NCI-H2227 (cell line): ENCODE measurements around the gene PTPRG.

ENCODE experiments used
- DNase-seq: peaks from one replicate; lab custom pipeline; 2025; ENCODE audit not compliant: unreplicated experiment; lab: John Stamatoyannopoulos, UW

The PTPRG gene

DNA sequence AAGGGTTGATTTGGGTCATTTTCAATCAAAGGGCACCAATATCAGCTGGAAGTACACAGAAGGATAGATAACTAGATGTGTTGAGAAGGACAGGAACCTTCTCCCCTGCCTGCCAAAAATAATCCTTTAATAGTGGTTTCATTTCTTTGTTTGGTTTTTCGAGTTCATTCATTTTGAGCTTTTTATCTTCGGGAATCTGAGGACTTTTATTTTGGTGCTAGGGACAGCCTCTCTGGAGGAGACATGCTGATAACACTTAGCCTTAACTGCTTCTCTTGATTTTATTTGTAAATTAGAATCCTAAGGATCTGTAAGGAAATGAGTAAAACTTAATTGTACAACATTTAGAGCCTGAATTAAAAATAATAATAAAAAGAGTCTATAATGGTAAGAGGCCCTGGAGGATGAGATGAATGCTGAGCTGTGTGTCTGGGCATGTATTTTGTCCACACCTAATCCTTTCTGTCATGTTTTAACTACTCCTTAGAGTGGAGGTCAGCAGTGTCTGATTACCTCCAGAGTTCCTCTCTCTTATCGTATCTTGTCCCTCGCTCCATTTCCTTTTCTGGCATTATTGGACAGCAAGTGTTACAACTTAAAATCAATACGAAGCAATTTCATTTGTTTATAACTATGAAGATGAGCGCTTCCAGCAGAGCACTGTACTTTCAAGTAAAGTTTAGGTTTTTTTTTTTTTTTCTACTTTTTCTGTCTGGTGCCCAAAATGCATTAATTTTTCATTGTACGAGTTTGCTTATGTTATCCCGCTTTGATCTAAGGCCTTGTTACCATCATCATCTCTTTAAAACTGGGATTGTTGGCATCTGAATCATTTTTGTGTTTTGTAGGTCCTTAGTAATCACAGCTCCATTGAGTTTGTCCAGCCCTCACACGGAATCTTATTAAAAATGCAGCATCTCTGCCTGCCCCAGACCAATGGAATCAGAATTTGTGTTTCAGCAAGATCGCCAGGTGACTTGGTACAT, 22.8 kb downstream of the PTPRG start:
- DNase-seq: no peak

DNA sequence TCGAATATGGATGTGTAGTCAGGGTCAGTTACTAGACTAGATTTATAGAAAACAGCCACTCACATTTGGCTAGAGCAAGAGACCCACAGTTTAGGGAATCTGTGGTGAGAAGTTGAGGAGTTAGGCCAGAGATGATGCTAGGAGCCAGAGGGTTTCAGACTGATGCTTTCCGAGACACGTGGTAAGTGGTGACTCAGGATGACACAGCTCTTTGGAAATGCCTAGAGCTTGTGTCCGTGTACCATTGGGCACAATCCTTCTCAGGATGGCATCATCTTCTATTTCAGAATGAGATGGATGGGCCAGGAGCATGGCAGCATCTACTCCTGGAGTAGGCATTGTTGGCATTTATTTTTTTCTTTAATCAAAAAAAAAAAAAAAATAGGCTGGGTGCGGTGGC, 28.5 kb downstream of the PTPRG start:
- DNase-seq: no peak

DNA sequence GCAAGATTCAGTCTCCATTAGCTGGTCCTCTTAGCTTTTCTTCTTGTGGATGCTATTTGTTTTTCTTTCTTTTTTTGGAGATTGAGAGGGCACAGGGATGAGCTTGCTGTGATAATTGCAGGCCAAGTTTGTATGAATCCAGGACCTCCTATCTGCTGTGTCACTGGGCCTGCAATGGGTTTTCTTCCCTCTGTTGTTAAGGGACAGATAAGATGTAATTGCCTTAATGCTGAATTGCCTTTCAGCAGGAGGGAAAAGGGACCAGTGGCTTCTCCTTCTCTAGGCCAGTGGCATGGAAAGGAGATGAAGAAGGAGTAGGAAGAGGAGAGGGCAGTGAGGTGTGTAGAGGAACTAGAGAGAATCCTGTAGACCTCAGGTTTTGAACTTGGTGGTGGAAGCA, 29.9 kb downstream of the PTPRG start:
- no peak for DNase-seq

DNA sequence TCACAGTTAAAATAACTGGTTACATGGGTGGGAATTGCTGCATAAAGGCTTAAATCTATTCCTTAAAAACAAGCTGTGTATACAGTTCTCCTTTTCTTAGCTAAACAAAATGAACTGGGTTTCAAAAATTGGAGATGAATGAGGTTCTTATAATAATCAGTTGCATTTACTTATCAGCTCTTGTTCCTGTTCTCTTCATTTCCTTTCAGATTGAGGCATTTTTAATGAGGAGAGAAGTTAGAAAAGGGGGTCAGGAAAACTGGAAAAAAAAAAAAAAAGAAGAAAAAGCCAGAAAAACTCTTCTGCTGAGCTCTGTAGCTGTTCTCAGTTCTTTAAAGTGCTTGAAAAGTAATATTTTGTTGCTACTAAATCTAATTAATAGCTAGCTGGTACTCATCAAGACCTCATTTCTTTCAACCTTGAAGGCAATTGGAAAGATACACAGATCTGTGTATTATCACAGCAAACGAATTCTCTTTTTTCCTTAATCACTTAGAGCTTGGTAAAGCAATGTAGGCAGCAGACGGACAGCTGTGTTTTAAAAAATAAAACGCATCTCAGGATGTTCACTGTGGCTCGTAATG, 32.2 kb downstream of the PTPRG start:
- no peak for DNase-seq

DNA sequence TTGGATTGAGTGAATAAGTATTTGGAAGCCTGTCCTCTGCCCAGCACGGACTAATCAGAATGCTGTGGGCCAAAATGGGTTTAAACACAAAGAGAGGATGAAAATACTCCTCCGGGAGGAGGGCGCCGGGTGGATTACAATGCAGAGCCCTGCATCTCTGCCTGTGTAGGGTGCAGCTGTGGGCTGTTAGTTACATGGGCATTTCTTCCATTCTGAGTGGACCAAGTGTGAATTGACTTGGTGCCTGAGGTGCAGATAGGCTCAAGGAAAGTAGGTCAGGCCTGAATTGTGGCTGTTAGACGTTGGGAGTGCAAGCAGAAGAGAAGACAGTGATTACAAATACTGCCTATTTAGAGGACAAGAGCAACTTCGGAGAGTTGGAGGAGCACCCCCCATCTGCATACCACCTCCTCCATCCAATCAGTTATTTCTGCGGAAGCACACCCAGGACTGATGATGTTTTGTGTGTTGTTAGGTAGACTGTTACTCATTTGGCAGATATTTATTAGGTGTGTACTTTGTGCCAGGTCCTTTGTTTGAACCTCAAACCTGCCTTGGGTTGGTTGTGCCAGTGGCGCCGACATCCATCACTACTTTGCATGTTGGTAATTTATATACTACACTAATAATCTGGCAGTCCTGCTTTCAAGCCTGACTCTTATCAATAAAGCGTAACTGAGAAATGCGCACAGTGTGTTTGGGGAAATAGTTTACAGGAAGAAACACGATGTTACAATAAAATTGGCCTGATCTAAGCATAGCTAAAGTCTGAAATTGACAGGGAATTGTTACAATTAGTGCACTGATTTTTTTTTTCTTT, 33.0 kb downstream of the PTPRG start:
- DNase-seq: no peak

DNA sequence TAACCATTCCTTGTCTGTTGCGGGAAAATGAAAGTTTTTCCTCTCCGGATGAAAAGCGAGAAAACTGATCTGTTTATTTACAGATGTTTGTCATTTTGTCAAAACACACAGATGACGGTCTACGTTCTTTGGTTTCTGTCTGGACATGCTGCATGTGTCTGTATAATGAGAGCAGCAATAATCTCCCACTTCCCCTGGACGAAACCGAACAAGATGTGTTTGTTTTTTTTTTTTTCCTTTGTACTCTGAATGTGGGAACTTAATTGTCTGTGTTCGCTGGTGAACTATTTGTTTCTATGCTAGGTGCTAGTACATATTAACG, 33.6 kb downstream of the PTPRG start:
- DNase-seq: no peak

DNA sequence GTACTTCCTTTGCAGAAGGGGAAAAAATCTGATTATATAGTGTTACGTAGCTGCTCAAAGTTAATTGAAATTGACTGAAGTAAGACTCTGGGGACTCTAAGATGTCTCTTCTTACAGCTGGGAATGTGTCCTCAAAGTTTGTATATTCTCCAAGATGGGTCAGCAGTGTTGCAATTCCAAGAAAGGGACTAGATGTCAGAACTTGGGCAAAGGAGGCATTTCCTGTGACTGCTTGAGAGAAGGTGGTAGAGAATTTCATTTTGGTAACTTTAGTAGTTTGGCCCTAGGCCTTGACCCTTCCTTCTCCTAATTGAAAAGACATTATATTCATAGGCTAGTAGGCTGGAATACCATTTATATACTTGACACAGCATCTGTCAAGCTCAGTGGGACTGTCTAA, 33.9 kb downstream of the PTPRG start:
- no peak for DNase-seq

DNA sequence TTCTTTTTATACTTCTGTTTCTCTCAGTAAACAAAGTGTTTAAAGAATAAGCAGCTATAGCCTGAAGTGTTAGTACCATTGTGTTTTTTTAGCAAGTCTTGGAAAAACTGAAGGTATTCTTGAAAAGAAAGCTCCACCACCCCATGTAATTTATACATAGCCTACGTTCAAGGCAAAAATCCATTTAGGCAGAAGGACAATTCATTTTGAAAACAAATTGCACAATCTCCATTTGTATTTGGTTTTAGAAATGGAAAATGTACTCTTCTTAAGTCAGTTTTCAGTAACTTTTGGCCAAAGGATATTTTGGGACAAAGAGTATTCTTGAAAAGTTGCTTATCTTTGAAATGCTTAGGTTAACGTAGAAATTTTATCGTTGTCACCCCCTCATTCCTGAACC, 34.5 kb downstream of the PTPRG start:
- no peak for DNase-seq

DNA sequence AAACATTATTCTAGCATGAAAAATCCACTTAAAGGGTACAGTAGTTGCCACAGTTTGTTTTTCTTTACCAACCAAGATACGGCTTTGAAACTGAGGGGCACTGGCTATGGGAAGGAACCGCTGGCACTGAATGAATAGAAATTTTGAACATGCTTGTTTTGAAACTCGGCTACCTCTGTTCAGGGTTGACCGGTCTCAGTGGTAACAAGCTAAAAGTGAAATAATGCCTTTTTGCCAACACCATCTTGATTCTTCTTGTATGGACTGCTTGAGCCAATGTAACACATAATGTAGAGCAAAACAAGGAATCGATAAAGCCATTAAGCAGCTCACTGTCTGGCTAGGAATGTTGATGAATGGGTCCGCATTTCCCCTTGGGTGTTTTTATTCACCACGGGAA, 36.5 kb downstream of the PTPRG start:
- no peak for DNase-seq

DNA sequence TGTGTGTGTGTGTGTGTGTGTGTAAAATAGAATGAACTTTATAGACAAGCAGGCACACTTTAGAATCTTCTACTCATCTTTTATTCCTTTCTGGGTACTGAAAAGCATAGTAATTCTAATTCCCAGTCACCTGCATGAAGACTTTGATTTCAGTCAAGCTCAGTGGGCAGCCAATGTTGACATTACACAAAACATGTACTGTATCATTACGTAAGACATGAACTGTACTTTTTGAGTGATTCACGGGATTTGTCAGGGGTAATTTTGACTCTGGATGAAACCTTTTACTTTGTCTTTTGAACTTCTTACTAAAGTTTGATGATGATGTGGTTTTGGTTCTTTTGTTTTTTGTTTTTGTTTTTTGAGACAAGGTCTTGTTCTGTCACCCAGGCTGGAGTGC, 38.8 kb downstream of the PTPRG start:
- no peak for DNase-seq

DNA sequence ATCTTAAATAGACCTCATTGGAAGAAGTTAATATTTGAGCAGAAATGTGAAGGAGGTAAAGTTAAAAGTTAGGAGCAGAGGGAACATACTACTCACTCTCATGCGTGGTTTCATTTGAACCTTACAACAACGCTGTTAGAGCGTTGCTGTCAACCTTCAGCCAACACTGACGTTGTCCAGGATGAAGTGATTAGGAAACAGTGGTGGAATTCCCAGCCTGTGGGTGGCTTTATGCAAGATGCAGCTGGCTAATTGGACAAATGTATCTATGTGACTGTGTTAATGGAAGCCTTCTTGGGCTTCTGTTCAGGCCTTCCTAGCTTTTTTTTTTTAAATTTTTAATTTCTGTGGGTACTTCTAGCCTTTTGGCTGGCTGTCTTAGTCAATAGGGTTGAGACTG, 40.5 kb downstream of the PTPRG start:
- no peak for DNase-seq

DNA sequence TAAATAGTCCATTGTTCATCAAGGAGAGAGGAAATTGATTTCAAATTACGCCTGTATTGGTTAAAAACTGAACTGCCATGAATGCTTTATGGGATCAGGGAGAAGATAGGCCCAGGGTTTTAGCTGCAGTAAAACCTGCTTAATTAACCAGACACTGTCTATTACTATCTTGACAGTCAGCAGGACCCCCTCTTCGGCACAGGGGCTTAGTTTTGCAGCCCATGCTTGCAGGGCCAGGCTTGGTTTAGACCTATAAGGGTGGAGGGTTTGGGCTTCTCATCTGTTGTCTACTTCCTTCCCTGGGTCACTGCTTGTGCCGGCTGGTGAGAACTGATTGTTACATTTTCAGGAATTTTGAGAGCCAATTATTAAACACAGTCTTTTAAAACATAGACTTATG, 41.1 kb downstream of the PTPRG start:
- DNase-seq: no peak

DNA sequence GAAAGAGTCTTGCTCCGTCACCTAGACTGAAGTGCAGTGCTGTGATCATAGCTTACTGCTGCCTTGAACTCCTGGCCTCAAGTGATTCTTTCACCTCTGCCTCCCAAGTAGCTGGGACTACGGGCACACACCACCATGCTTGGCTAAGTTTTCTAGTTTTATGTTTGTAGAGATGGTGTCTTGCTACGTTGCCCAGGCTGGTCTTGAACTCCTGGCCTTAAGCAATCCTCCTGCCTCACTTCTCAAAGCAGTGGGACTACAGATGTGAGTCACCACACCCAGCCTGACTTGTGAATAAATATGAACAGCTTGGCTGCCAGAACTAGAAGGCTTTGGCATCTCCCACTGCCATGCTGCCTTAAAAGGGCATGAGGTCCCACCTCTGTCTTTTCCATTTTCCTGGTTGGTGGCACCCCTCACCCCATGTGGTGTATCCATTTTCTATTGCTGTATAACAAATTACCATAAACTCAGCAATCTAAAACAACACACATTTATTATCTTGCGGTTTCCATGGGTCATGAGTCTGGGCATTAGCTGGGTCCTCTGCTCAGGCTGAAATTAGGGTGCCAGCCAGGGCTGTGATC, 44.3 kb downstream of the PTPRG start:
- no peak for DNase-seq

DNA sequence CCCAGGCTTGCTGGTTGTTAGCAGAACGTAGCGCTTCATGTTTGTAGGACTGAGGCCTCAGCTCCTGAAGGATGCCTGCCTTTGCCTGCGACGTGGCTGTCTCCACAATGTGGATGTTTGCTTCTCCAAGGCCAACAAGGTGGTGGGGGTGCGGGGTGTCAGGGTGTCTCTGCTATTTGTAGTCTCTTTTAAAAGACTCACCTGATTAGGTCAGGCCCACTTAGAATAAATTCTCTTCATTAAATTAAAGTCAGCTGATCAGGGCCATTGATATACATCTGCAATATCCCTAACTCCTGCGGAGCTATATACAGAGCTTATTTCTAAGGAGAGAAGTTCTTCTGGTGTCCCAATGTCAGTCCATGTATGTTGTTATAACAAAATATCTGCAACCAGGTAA, 44.8 kb downstream of the PTPRG start:
- no peak for DNase-seq

DNA sequence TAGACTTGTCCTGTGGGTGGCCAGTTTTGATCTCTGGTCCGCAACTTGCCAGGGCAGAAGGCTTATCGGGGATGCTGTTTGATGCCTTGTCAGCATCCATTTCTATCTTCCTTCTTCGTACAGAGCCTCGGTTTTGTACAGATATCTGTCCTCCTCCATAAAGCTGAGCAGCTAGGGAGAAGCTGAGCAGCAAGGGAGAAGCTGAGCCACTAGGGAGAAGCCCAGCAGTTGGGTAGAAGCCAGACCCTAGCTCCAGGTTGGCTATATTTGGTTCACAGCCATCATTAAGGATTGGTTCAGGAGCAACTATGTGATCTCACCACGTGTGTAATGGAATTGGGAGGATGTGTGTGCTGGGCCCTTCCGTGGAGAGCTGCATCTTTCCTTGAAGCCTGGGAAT, 46.7 kb downstream of the PTPRG start:
- DNase-seq: no peak

DNA sequence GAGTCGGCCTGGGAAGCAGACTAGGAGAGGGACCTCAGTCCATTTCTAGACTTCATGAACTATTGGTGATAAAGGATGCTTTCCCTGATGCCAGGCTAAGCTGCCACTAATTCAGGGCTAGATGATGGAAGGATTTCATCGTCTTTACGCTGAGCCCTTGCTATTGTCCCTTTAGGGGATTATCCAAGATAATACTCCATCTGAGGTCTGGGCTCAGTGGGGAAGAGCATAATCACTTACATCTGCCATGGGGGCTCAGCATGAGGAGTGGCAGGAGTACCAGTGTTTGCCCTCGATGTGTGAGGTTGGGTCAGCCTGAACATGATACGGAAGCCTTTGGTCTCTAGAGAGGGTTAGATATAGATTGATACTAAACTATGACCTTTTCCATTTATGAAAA, 47.3 kb downstream of the PTPRG start:
- no peak for DNase-seq

DNA sequence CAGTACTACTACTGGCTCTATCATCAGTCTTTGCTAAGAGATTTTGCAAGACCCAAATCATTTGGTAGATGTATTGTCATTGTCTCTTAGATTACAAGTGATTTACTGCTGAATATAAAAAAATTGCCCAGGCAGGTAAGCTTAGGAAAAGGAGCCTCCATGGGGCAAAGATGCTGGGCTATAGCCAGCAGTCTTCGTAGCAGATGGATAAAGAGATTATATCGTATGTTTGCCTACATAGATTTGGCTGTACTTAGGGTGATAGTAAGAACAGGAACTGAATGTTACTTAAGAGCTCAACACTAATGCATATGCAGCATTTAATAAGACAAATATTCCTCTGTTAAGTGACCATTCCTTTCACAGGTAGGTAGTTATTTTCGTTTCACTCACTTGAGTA, 48.9 kb downstream of the PTPRG start:
- DNase-seq: no peak

DNA sequence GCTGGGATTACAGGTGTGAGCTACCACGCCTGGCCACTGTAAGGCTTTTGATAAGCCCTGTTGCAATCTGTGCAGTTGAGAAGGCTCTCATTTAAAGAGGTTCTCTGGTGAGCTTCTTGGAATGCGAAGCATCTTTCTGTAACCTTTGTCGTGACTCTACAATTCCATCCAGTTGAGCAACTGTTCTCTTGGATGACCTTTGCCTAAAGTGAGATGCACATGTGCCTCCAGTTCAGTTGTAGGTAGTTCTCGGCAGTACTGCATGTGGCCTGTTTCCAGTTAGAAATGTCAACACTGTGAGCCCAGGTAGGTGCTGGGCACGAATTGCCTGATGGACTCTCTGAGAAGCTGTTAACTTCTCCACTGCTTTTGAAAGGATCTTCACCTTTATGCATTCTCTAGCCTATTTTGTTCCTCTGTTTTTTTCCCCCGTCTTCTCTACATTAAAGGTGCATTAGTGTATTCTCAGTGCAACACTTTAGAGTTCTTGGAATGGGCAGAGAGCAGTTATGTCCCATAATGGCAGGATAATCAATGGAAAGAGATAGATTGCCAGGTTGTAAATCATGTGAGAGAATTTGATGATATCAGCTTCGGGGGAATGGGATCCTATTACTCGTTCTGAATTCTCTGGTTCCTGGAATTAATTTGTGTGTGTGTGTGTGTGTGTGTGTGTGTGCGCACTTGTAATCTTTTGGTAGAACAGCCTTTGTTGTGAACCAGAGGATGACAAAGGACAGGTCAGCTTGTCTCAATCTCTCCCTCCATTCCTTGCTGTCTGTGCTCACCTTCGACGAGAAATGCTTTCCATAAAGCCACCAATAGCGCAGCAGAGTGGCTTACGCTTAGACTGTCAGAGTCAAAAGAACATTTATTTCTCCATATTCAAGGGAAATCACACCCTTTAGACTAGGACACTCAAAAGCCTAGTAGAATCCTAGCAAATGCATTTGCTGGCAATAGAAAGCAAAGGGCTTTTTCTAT, 51.1 kb downstream of the PTPRG start:
- no peak for DNase-seq

DNA sequence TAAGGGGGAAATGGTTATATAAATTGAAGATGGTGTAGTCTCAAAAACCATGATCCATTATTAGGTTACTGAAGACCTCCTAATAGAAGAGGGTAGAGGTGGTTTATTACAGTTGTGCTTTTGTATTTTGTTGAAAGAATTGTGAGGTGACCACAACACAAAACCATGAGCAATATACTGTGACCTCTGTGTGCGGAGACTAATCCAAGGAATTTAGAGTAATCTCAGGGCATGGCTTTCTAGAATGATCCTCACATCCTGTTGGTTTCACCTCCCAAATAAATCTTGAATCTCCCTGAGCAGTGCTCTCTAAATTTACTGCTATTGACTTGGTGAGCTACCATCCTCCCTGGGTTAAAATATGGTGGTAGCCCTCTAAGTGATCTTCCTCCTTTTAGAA, 52.3 kb downstream of the PTPRG start:
- no peak for DNase-seq

DNA sequence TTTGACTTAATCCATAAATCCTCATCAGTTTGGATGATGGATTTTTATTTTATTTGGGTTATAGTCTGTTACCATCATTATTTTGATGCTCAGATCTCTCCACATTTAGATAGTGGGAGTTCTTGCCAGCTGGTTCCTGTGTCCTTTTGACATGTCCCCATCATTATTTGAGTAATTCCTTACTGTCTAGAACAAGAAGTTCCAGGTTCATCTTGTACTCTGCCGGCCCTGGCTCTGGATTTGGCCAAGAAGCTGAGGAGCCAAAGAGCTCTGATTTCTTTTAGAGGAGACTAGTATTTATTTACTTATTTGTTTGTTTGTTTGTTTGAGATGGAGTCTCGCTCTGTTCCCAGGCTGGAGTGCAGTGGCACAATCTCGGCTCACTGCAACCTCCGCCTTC, 54.3 kb downstream of the PTPRG start:
- DNase-seq: no peak
